B cell (primary cell): ENCODE data around the gene AK1.

Experiments used
- EZH2 ChIP-seq: IDR thresholded peaks from 2 replicates; pipeline ENCODE4 v1.6.1; 2012; ENCODE audit warnings: borderline replicate concordance, low read depth, mild to moderate bottlenecking, moderate library complexity, low read length; ENCODE audit not compliant: insufficient read depth, poor library complexity, severe bottlenecking
- TF ChIP-seq, protein P1 (sequence below): fragments of 200-600 bp; IDR thresholded peaks from one replicate; pipeline ENCODE4 v1.8.0; 2022; ENCODE audit warnings: antibody characterized with exemption, mild to moderate bottlenecking

DNA sequence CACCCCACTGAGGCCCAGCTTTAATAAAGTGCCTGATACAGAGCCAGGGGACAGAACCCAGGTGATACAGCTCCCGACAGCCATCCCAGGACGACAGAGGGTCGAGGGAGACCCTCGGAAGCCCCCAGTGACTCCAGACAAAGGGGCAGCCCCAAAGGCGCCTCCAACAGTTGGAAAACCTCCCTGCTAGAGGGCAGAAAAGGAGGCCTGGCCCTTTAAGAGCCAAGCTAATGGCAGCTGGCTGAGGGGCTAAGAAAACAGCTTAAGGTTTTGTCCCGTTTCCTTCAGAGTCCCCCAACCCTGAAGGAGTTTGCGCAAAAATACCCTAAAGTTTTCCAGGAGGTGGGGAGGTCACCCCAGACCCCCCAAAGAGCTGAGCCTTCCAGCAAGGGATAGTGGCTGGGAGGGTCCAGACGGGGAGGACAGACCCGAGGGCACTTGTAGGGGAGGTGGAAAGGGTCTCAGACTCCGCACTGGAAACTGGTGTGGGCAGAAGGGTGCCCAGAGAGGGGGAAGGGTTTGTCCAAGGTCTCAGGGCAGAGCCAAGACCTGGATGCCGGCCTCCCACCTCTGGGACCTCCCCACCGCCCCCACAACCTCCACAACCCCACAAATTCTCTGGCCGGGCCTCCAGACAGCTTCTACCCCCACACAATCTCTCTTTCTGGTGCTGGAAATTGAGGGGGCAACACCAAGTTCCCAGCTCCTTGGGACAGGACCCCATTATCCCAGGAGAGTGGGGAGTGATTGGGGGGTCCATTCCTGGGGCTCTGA lies 8.2 kb upstream of the AK1 start:
- TF ChIP-seq, protein P1, sequence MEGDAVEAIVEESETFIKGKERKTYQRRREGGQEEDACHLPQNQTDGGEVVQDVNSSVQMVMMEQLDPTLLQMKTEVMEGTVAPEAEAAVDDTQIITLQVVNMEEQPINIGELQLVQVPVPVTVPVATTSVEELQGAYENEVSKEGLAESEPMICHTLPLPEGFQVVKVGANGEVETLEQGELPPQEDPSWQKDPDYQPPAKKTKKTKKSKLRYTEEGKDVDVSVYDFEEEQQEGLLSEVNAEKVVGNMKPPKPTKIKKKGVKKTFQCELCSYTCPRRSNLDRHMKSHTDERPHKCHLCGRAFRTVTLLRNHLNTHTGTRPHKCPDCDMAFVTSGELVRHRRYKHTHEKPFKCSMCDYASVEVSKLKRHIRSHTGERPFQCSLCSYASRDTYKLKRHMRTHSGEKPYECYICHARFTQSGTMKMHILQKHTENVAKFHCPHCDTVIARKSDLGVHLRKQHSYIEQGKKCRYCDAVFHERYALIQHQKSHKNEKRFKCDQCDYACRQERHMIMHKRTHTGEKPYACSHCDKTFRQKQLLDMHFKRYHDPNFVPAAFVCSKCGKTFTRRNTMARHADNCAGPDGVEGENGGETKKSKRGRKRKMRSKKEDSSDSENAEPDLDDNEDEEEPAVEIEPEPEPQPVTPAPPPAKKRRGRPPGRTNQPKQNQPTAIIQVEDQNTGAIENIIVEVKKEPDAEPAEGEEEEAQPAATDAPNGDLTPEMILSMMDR, result no peak
- TF ChIP-seq EZH2, result no peak
